ENCODE measurements around the gene ANO1. TPM values are rescaled to one million over a fixed set of nuclear protein-coding genes. Genes with fewer than 3 reads are reported as not detected.

The ANO1 gene
- total RNA-seq, 2 donors from 2014 or later: 10.2 to 29.4 TPM

DNA sequence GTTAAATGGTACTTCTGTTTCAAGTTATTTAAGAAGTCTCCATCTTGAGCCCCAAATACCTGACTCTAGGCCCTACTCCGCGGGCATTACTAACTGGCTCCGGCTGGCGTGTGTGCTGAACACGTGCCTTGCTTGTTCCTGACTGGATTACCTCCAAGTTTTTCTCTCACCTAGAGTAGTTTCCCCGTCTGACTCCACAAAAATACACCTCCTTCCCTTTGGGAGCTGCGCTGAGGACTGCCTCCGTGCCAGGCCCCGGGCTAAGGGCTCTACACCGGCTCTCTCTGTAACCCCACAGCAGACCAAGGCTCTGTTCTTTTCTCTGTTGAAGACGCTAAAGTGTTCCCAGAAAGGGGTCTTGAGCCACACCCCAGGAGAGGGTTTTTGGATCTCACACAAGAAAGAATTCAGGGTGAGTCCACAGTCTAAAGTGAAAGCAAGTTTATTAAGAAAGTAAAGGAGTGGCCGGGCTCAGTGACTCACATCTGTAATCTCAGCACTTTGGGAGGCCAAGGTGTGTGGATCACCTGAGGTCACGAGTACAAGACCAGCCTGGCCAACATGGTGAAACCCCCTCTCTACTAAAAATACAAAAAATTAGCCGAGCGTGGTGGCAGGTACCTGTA is 61.8 kb downstream of the ANO1 start:
- H3K4me3 ChIP-seq: no peak overlapping the region
- no peak overlapping the region for H3K27ac ChIP-seq
- peaks cover 0 to 17% of the 10 kb centered on the region in 2 donors for H3K4me1 ChIP-seq
- TF ChIP-seq, protein P1, sequence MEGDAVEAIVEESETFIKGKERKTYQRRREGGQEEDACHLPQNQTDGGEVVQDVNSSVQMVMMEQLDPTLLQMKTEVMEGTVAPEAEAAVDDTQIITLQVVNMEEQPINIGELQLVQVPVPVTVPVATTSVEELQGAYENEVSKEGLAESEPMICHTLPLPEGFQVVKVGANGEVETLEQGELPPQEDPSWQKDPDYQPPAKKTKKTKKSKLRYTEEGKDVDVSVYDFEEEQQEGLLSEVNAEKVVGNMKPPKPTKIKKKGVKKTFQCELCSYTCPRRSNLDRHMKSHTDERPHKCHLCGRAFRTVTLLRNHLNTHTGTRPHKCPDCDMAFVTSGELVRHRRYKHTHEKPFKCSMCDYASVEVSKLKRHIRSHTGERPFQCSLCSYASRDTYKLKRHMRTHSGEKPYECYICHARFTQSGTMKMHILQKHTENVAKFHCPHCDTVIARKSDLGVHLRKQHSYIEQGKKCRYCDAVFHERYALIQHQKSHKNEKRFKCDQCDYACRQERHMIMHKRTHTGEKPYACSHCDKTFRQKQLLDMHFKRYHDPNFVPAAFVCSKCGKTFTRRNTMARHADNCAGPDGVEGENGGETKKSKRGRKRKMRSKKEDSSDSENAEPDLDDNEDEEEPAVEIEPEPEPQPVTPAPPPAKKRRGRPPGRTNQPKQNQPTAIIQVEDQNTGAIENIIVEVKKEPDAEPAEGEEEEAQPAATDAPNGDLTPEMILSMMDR (IDR thresholded peaks at IDR 0.05): no peak
- H3K9me3 ChIP-seq: no peaks in the 10 kb centered on the region
- no peaks in the 10 kb centered on the region for H3K27me3 ChIP-seq
- no peak for DNase-seq (ENCODE audit: low spot score)
- H3K36me3 ChIP-seq: no peaks in the 10 kb centered on the region

DNA sequence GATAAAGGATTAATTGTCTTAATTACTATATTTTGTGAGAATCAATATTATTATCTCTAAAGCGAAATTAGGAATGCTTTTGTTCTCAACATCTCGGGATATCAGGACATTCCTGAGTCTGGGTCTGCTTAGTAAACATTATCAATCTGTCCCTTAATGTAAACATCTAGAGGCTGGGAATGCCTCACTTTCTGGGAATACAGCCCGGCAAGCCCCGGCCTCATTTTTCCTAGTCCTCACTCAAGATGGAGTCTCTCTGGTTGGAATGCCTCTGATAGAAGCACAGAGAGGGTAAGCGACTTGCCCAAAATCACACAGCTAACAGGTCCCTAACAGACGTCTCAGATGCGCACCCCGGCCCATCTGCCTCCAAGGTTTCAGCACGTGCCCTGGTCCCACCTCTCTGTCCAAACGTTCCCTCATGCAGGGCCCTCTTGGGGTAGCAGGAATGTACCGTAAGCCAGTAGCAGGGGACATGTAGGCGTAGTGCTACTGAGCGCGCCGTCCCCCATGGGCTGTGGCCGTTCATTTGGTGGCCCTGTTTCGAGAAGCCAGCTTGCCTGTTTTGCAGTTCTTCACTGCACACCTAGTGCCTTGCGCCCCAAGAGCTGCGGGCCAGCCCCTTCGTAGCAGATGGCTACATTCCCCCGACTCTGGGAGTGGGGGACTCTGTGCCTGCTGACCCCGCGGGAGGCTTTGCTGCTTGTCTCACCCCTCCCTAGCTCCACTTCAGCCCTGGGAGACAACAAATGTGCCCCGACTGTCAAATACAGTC is 62.8 kb downstream of the ANO1 start:
- Histone ChIP-seq H3K27ac (no peak overlapping the region), H3K27me3 (no peaks in the 10 kb centered on the region), H3K4me3 (no peak overlapping the region)

DNA sequence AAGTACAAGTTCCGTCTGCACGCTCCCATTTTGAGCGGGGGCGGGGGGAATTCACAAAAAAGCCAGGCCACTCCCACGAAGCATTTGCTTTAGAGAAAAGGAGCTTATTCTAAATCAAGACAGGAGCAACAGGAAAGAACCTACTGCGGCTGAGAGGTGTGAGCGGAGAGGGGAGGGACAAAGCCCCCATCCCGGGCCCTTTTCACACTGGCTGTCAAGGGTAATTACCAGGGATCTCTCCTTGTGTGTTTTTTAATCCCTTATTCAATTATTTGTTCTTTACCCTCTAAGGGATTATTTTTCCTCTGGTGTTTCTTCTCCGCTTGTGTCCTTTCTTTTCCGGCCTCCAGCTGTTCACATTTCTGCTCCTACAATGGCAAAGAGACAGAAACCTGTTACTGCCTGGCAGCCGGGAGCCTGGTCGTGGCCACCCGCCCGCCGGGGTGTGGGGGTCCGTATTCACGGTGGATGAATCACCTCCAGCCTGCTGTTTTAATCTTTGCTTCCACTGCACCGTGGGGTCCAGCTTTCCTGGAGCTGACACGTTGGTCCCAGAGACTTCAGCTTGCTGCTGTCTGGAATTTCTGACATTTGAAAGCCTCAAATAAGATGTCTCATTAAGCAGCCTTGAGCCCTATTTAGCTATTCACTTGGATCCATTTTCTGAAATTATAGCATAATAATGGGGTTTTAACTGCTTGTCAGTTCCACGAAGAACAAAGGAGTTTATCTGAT is 63.5 kb downstream of the ANO1 start:
- Histone ChIP-seq H3K27ac (no peak overlapping the region), H3K4me1 (peaks cover 0 to 7% of the 10 kb centered on the region in 2 donors), H3K9me3 (no peaks in the 10 kb centered on the region), H3K27me3 (no peaks in the 10 kb centered on the region), H3K4me3 (no peak overlapping the region), H3K36me3 (no peaks in the 10 kb centered on the region)
- TF ChIP-seq, protein P1 (IDR thresholded peaks at IDR 0.05): no peak
- DNase-seq (ENCODE audit: low spot score): no peak

More for the DNA sequence above, 62.8 kb downstream of the ANO1 start:
- Histone ChIP-seq H3K4me1 (peaks cover 0 to 8% of the 10 kb centered on the region in 2 donors), H3K9me3 (no peaks in the 10 kb centered on the region), H3K36me3 (no peaks in the 10 kb centered on the region)
- DNase-seq (ENCODE audit: low spot score): no peak
- TF ChIP-seq, protein P1 (IDR thresholded peaks at IDR 0.05): no peak

DNA sequence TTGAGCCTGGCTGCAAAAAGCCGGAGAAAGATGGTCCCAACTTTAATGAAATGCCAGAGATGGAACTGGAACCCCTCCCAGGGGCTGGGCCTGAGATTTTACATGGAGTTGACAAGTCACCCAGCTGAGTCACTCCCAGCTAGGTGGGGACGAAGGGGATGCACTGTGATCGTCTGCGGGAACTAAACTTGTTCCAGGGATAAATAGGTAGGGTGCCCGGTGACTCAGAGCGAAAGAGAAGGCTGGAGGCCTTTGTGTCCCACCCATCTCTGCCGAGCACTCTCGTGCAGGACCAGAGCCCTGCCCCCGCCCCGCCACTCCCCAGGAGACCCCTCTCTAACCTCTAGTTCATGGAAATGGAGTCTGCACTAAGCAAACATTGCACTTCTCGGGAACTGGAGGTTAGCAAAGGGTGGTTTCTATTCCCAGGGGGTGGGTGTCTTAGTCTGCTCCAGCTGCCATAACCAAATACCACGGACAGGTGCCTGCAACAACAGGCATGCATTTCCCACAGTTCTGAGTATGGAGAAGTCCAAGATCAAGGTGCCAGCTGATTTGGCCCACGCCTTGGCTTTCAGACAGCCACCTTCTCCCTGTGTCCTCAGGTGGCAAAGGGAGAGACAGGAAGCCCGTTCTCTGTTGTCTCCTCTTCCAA is 64.2 kb downstream of the ANO1 start:
- H3K27me3 ChIP-seq: no peaks in the 10 kb centered on the region

DNA sequence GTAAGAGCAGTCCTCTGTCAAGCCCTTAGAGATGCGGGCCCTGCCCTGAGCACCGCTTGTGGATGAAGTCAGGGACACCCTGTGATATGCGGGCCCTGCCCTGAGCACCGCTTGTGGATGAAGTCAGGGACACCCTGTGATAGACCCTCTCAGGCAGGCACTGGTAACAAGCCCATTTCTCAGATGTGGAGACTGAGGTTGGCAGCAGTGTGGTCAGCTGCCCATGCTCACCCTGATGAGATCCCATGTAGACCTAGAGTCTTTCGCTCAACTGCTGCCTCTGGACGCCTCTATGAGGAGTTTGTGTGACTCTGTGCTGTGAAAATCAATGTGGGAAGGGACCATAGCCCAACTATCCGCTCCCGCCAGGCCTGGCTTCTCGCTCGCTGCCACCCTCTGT is 66.1 kb downstream of the ANO1 start:
- Histone ChIP-seq H3K27me3 (no peaks in the 10 kb centered on the region), H3K27ac (no peak overlapping the region), H3K36me3 (no peaks in the 10 kb centered on the region), H3K4me1 (peaks cover 0 to 7% of the 10 kb centered on the region in 2 donors), H3K4me3 (no peak overlapping the region), H3K9me3 (no peaks in the 10 kb centered on the region)
- DNase-seq (ENCODE audit: low spot score): no peak
- TF ChIP-seq, protein P1 (IDR thresholded peaks at IDR 0.05): no peak

More for the DNA sequence above, 64.2 kb downstream of the ANO1 start:
- no peaks in the 10 kb centered on the region for H3K36me3 ChIP-seq
- H3K27ac ChIP-seq: no peak overlapping the region
- no peaks in the 10 kb centered on the region for H3K9me3 ChIP-seq
- H3K4me1 ChIP-seq: peaks cover 0 to 7% of the 10 kb centered on the region in 2 donors
- H3K4me3 ChIP-seq: no peak overlapping the region
- TF ChIP-seq, protein P1 (IDR thresholded peaks at IDR 0.05): no peak
- no peak for DNase-seq (ENCODE audit: low spot score)

Data from right atrium auricular region (tissue), 2 donors.